KMS-11 (cell line): ENCODE data around the gene LRRC47.

Experiments used
- H2AFZ ChIP-seq: fragments of 200-600 bp; sonication (generic); 2 replicates; pipeline ENCODE4 v1.6.1; 2016; ENCODE audit warnings: antibody characterized with exemption, mixed run types, low read depth
- H3K27ac ChIP-seq: fragments of 200-600 bp; sonication (generic); 2 replicates; pipeline ENCODE4 v1.6.1; 2016; ENCODE audit warnings: mild to moderate bottlenecking, mixed run types
- H3K27me3 ChIP-seq: fragments of 200-600 bp; sonication (generic); 2 replicates; pipeline ENCODE4 v1.6.1; 2017; ENCODE audit warnings: mild to moderate bottlenecking, low read depth, mixed run types, moderate library complexity; ENCODE audit not compliant: insufficient read depth
- H3K36me3 ChIP-seq: fragments of 200-600 bp; sonication (generic); 2 replicates; pipeline ENCODE4 v1.6.1; 2017; ENCODE audit warnings: mild to moderate bottlenecking, mixed run types; ENCODE audit not compliant: insufficient read depth
- H3K4me1 ChIP-seq: fragments of 200-600 bp; sonication (generic); 2 replicates; pipeline ENCODE4 v1.6.1; 2016; ENCODE audit warnings: mild to moderate bottlenecking, low read depth, mixed run types; ENCODE audit not compliant: poor library complexity, severe bottlenecking
- H3K4me2 ChIP-seq: fragments of 200-600 bp; sonication (generic); 2 replicates; pipeline ENCODE4 v1.7.0; 2016; ENCODE audit warnings: mild to moderate bottlenecking, mixed run types
- H3K4me3 ChIP-seq: fragments of 200-600 bp; sonication (generic); IDR thresholded peaks from 2 replicates; pipeline ENCODE4 v1.6.1; 2017; ENCODE audit warnings: low read depth, low read length, mixed read lengths; ENCODE audit not compliant: insufficient read depth
- H3K79me2 ChIP-seq: fragments of 200-600 bp; sonication (generic); 2 replicates; pipeline ENCODE4 v1.6.1; 2016; ENCODE audit warnings: low read depth, mixed run types; ENCODE audit not compliant: insufficient read depth
- H3K9ac ChIP-seq: fragments of 200-600 bp; sonication (generic); 2 replicates; pipeline ENCODE4 v1.6.1; 2016; ENCODE audit warnings: mild to moderate bottlenecking, mixed run types
- H4K20me1 ChIP-seq: fragments of 200-600 bp; sonication (generic); 2 replicates; pipeline ENCODE4 v1.6.1; 2016; ENCODE audit warnings: mild to moderate bottlenecking, mixed run types; ENCODE audit not compliant: insufficient read depth
- CTCF ChIP-seq: fragments of 200-600 bp; sonication (generic); conservative IDR thresholded peaks from 2 replicates; pipeline ENCODE4 v1.6.1; 2017; ENCODE audit warnings: low read depth, mild to moderate bottlenecking, antibody characterized with exemption, low read length, moderate library complexity, mixed read lengths

The LRRC47 gene

DNA sequence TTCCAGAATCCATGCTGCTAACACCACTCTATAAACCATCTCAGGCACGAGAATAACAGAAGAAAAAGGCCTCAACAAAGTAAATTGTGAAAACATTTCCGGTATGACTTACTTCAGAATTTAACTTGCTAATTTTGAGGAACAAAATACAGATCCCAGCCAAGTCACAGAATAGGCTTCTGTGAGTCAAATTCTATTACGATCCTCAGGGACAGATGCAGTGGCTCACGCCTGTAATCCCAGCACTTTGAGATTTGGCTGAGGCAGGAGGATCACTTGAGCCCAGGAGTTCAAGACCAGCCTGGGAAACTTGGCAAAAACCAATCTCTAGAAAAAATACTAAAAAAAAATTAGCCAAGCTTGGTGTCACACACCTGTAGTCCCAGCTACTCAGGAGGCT lies 52.9 kb downstream of the LRRC47 start:
- no peaks in the 10 kb centered on the region for H3K79me2 ChIP-seq
- no peak overlapping the region for H3K9ac ChIP-seq
- H3K27me3 ChIP-seq = peaks cover 96% of the 10 kb centered on the region
- H3K4me3 ChIP-seq = no peak overlapping the region
- H3K36me3 ChIP-seq = no peaks in the 10 kb centered on the region
- no peaks in the 10 kb centered on the region for H3K4me1 ChIP-seq
- no peaks in the 10 kb centered on the region for H4K20me1 ChIP-seq
- H2AFZ ChIP-seq = no peak overlapping the region
- H3K27ac ChIP-seq = no peak overlapping the region
- TF ChIP-seq CTCF = no peak
- no peak overlapping the region for H3K4me2 ChIP-seq

GRCh38 chr1:3742439-3743298 lies 53.6 kb downstream of the LRRC47 start:
- H3K36me3 ChIP-seq = no peaks in the 10 kb centered on the region
- no peaks in the 10 kb centered on the region for H3K79me2 ChIP-seq
- H3K4me2 ChIP-seq = no peak overlapping the region
- no peak for TF ChIP-seq CTCF
- H3K4me3 ChIP-seq = no peak overlapping the region
- no peaks in the 10 kb centered on the region for H4K20me1 ChIP-seq
- no peak overlapping the region for H2AFZ ChIP-seq
- H3K4me1 ChIP-seq = no peaks in the 10 kb centered on the region
- H3K9ac ChIP-seq = no peak overlapping the region
- no peak overlapping the region for H3K27ac ChIP-seq
- peaks cover 96% of the 10 kb centered on the region for H3K27me3 ChIP-seq

- H3K4me2 ChIP-seq = no peak overlapping the region
- no peaks in the 10 kb centered on the region for H4K20me1 ChIP-seq
- TF ChIP-seq CTCF = no peak
- H3K79me2 ChIP-seq = no peaks in the 10 kb centered on the region
- no peak overlapping the region for H3K9ac ChIP-seq
- H3K36me3 ChIP-seq = no peaks in the 10 kb centered on the region
- no peak overlapping the region for H2AFZ ChIP-seq
- H3K27ac ChIP-seq = no peak overlapping the region
- no peak overlapping the region for H3K4me3 ChIP-seq
- peaks cover 98% of the 10 kb centered on the region for H3K27me3 ChIP-seq
- no peaks in the 10 kb centered on the region for H3K4me1 ChIP-seq
These were observed 54.5 kb downstream of the LRRC47 start for GRCh38 chr1:3741566-3742438.

DNA sequence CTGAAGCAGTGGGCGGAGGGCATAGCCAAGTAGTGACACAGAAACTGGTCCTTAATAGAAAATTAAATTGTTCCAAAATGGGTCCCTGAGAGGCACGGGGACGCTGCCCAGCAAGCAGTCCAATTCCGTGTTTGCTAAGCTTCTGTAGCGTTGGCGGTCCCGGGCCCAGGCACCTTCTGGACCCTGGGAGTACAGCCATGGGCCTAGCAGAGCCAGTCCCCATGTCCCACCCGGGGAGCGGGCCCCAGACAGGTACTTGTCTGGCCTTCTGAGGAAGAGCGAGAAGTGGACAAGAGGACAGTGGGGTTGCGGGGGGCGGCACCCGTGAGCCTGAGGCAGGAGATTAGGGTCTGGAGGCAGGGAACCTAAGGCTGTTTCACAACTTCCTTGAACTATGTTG lies 55.5 kb downstream of the LRRC47 start:
- Histone ChIP-seq H3K4me3 (no peak overlapping the region), H3K36me3 (no peaks in the 10 kb centered on the region), H3K27me3 (peaks cover 100% of the 10 kb centered on the region), H3K27ac (no peak overlapping the region), H2AFZ (no peak overlapping the region), H3K4me1 (no peaks in the 10 kb centered on the region), H4K20me1 (no peaks in the 10 kb centered on the region), H3K9ac (no peak overlapping the region), H3K4me2 (no peak overlapping the region), H3K79me2 (no peaks in the 10 kb centered on the region)
- no peak for TF ChIP-seq CTCF
